Spinal cord (tissue), 10 donors: ENCODE results near the gene GNAZ. TPM values are rescaled to one million over a fixed set of nuclear protein-coding genes. Genes with fewer than 3 reads are reported as not detected.

Experiments
- DNase-seq, 6 donors: peaks; one replicate each; pipeline versions ENCODE4 v3.0.0 to v3.0.0-alpha.2; 2013 to 2015; ENCODE audit warnings: low spot score in 6 of 6, low read depth in 4 of 6
- H3K27ac ChIP-seq: one replicate; pipeline ENCODE4 v1.5.1; 2013; ENCODE audit warnings: low read depth, low read length, control low read depth
- H3K27me3 ChIP-seq: one replicate; pipeline ENCODE4 v1.6.1; 2013; ENCODE audit warnings: low read length; ENCODE audit not compliant: control insufficient read depth, insufficient read depth
- H3K36me3 ChIP-seq: one replicate; pipeline ENCODE4 v1.6.1; 2013; ENCODE audit warnings: low read length; ENCODE audit not compliant: control insufficient read depth, insufficient read depth
- H3K4me1 ChIP-seq: one replicate; pipeline ENCODE4 v1.6.1; 2013; ENCODE audit warnings: low read length; ENCODE audit not compliant: control insufficient read depth, insufficient read depth
- H3K4me3 ChIP-seq: one replicate; pipeline ENCODE4 v1.5.1; 2013; ENCODE audit warnings: low read depth, low read length, control low read depth
- H3K9me3 ChIP-seq: one replicate; pipeline ENCODE4 v1.6.1; 2013; ENCODE audit warnings: low read length; ENCODE audit not compliant: control insufficient read depth, insufficient read depth
- WGBS: methylation state at CpG from one replicate; pipeline ENCODE4 v1.1.5; 2013; ENCODE audit warnings: missing lambda C conversion rate; ENCODE audit not compliant: insufficient coverage; 5-methylcytosine and 5-hydroxymethylcytosine counted together
- polyA plus RNA-seq, 2 donors: library from polyadenylated mRNA; unstranded; fragments of 120-200 nt; gene quantifications; one replicate each; pipeline ENCODE4 v1.2.1, GENCODE V29; 2013; ENCODE audit not compliant: insufficient read length in 2 of 2
- total RNA-seq, 2 donors: library from RNA; depleted of rRNA in 1 of 2; stranded (reverse); fragments of 120-200 nt in 1 of 2; fragments of >200 nt in 1 of 2; gene quantifications; one replicate each; pipeline versions ENCODE4 v1.2.3 to v1.2.4, GENCODE V29; 2013 to 2014
- donor health status: healthy.

The GNAZ gene
- total and polyA plus RNA-seq, 4 donors: 33.3 to 77.9 (median 59.0) TPM

DNA sequence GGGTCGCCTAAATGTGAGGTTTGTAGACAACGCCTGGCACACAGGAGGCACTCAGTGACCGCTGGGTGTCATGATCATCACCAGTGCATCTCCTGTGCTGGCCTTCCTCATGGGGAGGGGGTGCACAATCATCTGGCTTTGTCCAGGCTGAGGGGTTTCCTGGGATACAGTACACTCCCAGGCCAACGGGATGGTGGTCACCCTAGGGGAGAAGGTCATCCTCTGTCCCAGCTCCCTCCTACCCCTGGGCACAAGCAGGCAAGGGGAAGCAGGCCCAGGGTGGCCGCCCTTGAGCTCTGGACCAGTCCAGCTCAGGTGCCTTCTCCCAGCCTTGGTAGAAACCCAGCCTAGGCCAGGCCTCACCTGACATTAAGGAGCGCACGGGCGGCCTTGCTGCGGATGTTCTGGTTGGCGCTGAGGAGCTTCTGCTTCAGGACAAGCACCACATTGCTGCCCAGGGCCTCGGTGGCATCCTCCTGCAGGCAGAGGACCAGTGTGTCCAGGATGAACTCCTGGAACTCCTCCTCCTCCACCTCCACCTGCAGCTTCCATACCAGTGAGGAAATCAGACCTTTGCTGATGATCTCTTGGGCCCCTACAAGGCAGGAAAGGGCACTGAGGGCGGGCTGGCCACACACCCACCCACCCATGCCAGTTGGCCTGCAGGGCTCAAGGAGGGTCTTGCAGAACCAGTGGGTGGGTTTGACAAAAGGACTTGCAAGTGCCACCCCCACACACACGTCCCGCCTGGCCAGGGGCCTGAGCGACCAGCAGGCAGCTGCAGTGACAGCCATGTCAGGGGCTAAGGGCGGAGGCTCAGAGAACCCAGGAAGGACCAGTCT, 6.6 kb upstream of the GNAZ start:
- Histone ChIP-seq H3K4me3 (no peak overlapping the region), H3K36me3 (no peaks in the 10 kb centered on the region), H3K4me1 (peaks cover 7% of the 10 kb centered on the region), H3K9me3 (no peaks in the 10 kb centered on the region), H3K27ac (no peak overlapping the region), H3K27me3 (no peaks in the 10 kb centered on the region)
- WGBS: 93% methylated on average over 15 of the region's 16 CpGs
- no peak for DNase-seq

DNA sequence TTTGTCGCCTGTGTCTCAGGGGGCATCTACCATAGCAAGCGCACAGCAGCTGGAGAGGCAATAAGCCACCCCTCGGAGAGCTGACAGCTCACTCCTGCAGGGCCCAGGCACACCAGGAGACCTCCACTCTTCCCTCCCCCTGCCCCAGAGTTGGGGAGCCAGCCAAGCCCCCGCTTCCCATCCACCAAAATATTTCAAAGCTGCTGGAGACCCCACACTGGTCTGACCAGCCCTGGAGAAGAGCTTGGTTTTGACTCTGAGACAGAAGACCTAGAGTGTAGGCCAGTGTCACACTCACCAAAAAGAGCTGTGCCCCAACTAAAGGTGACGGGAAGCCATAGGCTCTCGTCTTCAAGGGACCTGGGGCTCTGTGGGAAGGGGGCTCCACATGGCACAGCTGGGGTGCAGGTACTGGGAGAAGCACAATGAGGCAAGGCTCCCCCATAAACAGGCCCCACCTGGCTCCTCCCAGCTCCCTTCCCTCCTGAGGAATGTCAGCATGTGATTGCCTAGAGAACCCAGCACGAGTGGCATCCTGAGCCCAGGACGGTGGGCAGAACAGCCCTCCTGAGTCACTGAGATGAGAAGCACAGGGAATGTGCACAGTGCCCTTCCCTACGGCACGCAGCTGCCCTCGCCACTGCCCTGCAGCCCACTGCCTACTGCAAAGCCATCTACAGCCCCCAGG, 5.8 kb upstream of the GNAZ start:
- Histone ChIP-seq H3K27me3 (no peaks in the 10 kb centered on the region), H3K27ac (no peak overlapping the region), H3K9me3 (no peaks in the 10 kb centered on the region), H3K36me3 (no peaks in the 10 kb centered on the region), H3K4me3 (no peak overlapping the region), H3K4me1 (peaks cover 15% of the 10 kb centered on the region)
- no peak for DNase-seq
- 78% methylated on average over 11 of the region's 11 CpGs for WGBS

GRCh38 chr22:23065069-23065451, 5.3 kb upstream of the GNAZ start:
- no peak for DNase-seq
- Histone ChIP-seq H3K4me3 (no peak overlapping the region), H3K9me3 (no peaks in the 10 kb centered on the region), H3K27me3 (no peaks in the 10 kb centered on the region), H3K36me3 (no peaks in the 10 kb centered on the region), H3K4me1 (peaks cover 19% of the 10 kb centered on the region), H3K27ac (no peak overlapping the region)
- 78% methylated on average over 2 of the region's 3 CpGs for WGBS

GRCh38 chr22:23065495-23066122, 4.7 kb upstream of the GNAZ start:
- no peaks in the 10 kb centered on the region for H3K9me3 ChIP-seq
- 77% methylated on average over 8 of the region's 10 CpGs for WGBS
- DNase-seq: no peak
- peaks cover 19% of the 10 kb centered on the region for H3K4me1 ChIP-seq
- no peak overlapping the region for H3K4me3 ChIP-seq
- no peak overlapping the region for H3K27ac ChIP-seq
- no peaks in the 10 kb centered on the region for H3K27me3 ChIP-seq
- H3K36me3 ChIP-seq: no peaks in the 10 kb centered on the region

GRCh38 chr22:23066200-23067022, 3.9 kb upstream of the GNAZ start:
- Histone ChIP-seq H3K27ac (no peak overlapping the region), H3K9me3 (no peaks in the 10 kb centered on the region), H3K4me1 (peaks cover 25% of the 10 kb centered on the region), H3K27me3 (no peaks in the 10 kb centered on the region), H3K4me3 (no peak overlapping the region), H3K36me3 (no peaks in the 10 kb centered on the region)
- WGBS: 85% methylated on average over 10 of the region's 15 CpGs
- DNase-seq: peak in 1 of 6 donors; percentile 50

GRCh38 chr22:23067023-23067650, 3.2 kb upstream of the GNAZ start:
- H3K9me3 ChIP-seq: no peaks in the 10 kb centered on the region
- no peaks in the 10 kb centered on the region for H3K36me3 ChIP-seq
- WGBS: 88% methylated on average over 5 of the region's 6 CpGs
- H3K4me1 ChIP-seq: peaks cover 32% of the 10 kb centered on the region
- H3K4me3 ChIP-seq: no peak overlapping the region
- H3K27ac ChIP-seq: no peak overlapping the region
- no peak for DNase-seq
- no peaks in the 10 kb centered on the region for H3K27me3 ChIP-seq

GRCh38 chr22:23067691-23068090, 2.6 kb upstream of the GNAZ start:
- Histone ChIP-seq H3K36me3 (peaks cover 3% of the 10 kb centered on the region), H3K9me3 (no peaks in the 10 kb centered on the region), H3K4me3 (no peak overlapping the region), H3K27ac (no peak overlapping the region), H3K27me3 (no peaks in the 10 kb centered on the region), H3K4me1 (peaks cover 37% of the 10 kb centered on the region)
- WGBS: 88% methylated on average over 5 of the region's 5 CpGs
- no peak for DNase-seq

- no peak overlapping the region for H3K4me3 ChIP-seq
- DNase-seq: no peak
- H3K9me3 ChIP-seq: no peaks in the 10 kb centered on the region
- no peak overlapping the region for H3K27ac ChIP-seq
- H3K4me1 ChIP-seq: peaks cover 43% of the 10 kb centered on the region
- no peaks in the 10 kb centered on the region for H3K27me3 ChIP-seq
- WGBS: 89% methylated on average over 7 of the region's 8 CpGs
- peaks cover 8% of the 10 kb centered on the region for H3K36me3 ChIP-seq
These were observed 2.1 kb upstream of the GNAZ start for GRCh38 chr22:23068096-23068831.
